Caco-2 (cell line): ENCODE data around the gene IQSEC1. TPM values are rescaled to one million over a fixed set of nuclear protein-coding genes. Genes with fewer than 3 reads are reported as not detected.

Source experiments
- BruUV-seq: library from RNA; stranded (reverse); fragments of 400-500 nt; replicated peaks from 2 replicates; lab custom pipeline; 2021; lab: Mats Ljungman, UMichigan
- CTCF ChIA-PET: fragments of 300-600 bp; sonication (Branson Sonifier 250); formaldehyde crosslinking; loops from one replicate; lab custom pipeline; 2022; ENCODE audit warnings: antibody characterized with exemption; lab: Charles Lee
- POLR2A ChIA-PET: fragments of 300-600 bp; sonication (Branson Sonifier 250); formaldehyde crosslinking; loops from one replicate; lab custom pipeline; 2022; ENCODE audit warnings: antibody characterized with exemption; lab: Charles Lee
- DNase-seq, 2 experiments: peaks; one replicate each; pipeline versions ENCODE4 v3.0.0 to v3.0.0-alpha.2; 2020 to 2022
- H3K27me3 ChIP-seq: replicated peaks from 2 replicates; pipeline ENCODE4 v1.6.0; 2011; ENCODE audit warnings: low read length; ENCODE audit not compliant: control insufficient read depth, insufficient read depth
- H3K36me3 ChIP-seq: 2 replicates; pipeline ENCODE4 v1.5.1; 2011; ENCODE audit warnings: low read length; ENCODE audit not compliant: control insufficient read depth, insufficient read depth
- H3K4me1 ChIP-seq: fragments of 250-450 bp; sonication (Bioruptor Pico); 2 replicates; pipeline ENCODE4 v1.5.1; 2020; ENCODE audit warnings: mild to moderate bottlenecking
- H3K4me3 ChIP-seq: 2 replicates; pipeline ENCODE4 v1.5.1; 2011; ENCODE audit warnings: low read depth, mild to moderate bottlenecking, control low read depth, low read length
- H3K9me3 ChIP-seq: fragments of 250-450 bp; sonication (Bioruptor Pico); 2 replicates; pipeline ENCODE4 v1.5.1; 2020; ENCODE audit warnings: mild to moderate bottlenecking, moderate library complexity
- H3K27ac Mint-ChIP-seq: one replicate; pipeline ENCODE4 v1.8.0; 2022; ENCODE audit warnings: mixed read lengths; ENCODE audit not compliant: unreplicated experiment
- H3K27me3 Mint-ChIP-seq: one replicate; pipeline ENCODE4 v1.8.0; 2022; ENCODE audit warnings: mixed read lengths; ENCODE audit not compliant: insufficient read depth, unreplicated experiment
- H3K36me3 Mint-ChIP-seq: one replicate; pipeline ENCODE4 v1.8.0; 2022; ENCODE audit warnings: mild to moderate bottlenecking, mixed read lengths; ENCODE audit not compliant: insufficient read depth, unreplicated experiment
- H3K4me1 Mint-ChIP-seq: one replicate; pipeline ENCODE4 v1.8.0; 2022; ENCODE audit warnings: low read depth, mixed read lengths; ENCODE audit not compliant: unreplicated experiment
- H3K4me3 Mint-ChIP-seq: one replicate; pipeline ENCODE4 v1.8.0; 2022; ENCODE audit warnings: mild to moderate bottlenecking, moderate library complexity, mixed read lengths; ENCODE audit not compliant: unreplicated experiment
- H3K9me3 Mint-ChIP-seq: one replicate; pipeline ENCODE4 v1.8.0; 2022; ENCODE audit warnings: mixed read lengths; ENCODE audit not compliant: unreplicated experiment
- intact Hi-C: fragments of 100-400 bp; cut with micrococcal nuclease; formaldehyde crosslinking; loops from one replicate; pipeline ENCODE4 v1.10.0; 2022; ENCODE audit not compliant: unreplicated experiment
- total RNA-seq: library from RNA; stranded (reverse); gene quantifications from 2 replicates; pipeline ENCODE4 v1.2.3, GENCODE V29; 2022
- TF ChIP-seq, protein P1 (sequence below), 2 experiments: fragments of 200-600 bp in 1 of 2; IDR thresholded peaks; 1 replicate in 1 of 2; 2 replicates in 1 of 2; pipeline versions ENCODE4 v1.5.1 to v1.8.0; 2011 to 2022; ENCODE audit warnings: antibody characterized with exemption in 1 of 2, control low read depth in 1 of 2, inconsistent platforms in 1 of 2, low read depth in 1 of 2, low read length in 1 of 2, mild to moderate bottlenecking in 1 of 2, moderate library complexity in 1 of 2; ENCODE audit not compliant: insufficient read depth in 1 of 2, severe bottlenecking in 1 of 2, unreplicated experiment in 1 of 2

The IQSEC1 gene
- total RNA-seq, 1 experiment from 2014 or later: 40.0 TPM

DNA sequence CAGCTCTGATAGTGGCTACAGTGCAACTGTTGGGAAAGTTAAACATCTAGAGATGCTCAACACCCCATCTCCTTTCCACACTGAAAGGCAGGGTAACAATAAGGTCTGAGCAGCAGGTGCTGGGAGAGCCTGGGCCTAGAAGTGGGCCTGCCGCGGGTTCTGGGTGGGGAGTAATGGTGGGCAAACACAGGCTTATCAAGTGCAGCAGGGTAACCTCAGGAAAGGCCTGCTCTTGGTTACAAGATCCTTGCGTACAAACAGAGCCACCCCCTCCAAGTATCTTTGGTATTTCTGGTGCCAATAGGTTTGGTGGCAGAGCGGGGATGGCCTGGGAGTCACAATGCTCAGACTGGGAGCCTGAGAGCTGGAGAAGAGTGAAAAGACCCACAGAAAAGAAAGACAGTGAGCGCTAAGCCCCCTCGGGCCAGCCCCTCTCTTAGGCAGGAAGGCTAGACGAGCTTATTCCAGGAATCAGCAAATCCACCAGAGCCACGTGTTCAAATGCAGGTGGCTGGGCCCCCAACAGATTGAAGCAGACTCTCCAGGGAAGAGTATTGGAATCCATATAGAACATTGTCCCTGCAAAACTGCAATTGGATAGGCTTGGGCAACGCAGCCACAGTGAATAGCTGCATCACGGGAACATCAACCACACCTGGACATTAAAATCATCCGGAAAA lies 2.7 kb downstream of the IQSEC1 start:
- Mint-ChIP-seq H3K9me3 (no peaks in the 10 kb centered on the region), H3K4me1 (no peaks in the 10 kb centered on the region), H3K27ac (no peak overlapping the region), H3K36me3 (no peaks in the 10 kb centered on the region), H3K27me3 (peaks cover 7% of the 10 kb centered on the region), H3K4me3 (no peak overlapping the region)
- Histone ChIP-seq H3K36me3 (no peaks in the 10 kb centered on the region), H3K27me3 (no peaks in the 10 kb centered on the region), H3K4me3 (no peak overlapping the region), H3K9me3 (no peaks in the 10 kb centered on the region; the same call in 1 of the 2 replicates), H3K4me1 (no peaks in the 10 kb centered on the region)
- DNase-seq: no peak
- TF ChIP-seq, protein P1, sequence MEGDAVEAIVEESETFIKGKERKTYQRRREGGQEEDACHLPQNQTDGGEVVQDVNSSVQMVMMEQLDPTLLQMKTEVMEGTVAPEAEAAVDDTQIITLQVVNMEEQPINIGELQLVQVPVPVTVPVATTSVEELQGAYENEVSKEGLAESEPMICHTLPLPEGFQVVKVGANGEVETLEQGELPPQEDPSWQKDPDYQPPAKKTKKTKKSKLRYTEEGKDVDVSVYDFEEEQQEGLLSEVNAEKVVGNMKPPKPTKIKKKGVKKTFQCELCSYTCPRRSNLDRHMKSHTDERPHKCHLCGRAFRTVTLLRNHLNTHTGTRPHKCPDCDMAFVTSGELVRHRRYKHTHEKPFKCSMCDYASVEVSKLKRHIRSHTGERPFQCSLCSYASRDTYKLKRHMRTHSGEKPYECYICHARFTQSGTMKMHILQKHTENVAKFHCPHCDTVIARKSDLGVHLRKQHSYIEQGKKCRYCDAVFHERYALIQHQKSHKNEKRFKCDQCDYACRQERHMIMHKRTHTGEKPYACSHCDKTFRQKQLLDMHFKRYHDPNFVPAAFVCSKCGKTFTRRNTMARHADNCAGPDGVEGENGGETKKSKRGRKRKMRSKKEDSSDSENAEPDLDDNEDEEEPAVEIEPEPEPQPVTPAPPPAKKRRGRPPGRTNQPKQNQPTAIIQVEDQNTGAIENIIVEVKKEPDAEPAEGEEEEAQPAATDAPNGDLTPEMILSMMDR (IDR thresholded peaks at IDR 0.05; ENCODE audit: insufficient read depth in 1 of 2, low read depth in 1 of 2, low read length in 1 of 2, severe bottlenecking in 1 of 2, unreplicated experiment in 1 of 2): no peak
- POLR2A ChIA-PET: no interaction called here
- CTCF ChIA-PET: interaction anchor here (1.5 kb wide), 1 partner anchor 22 kb away, joined by 4 read pairs; no protein-coding TSS in a partner anchor
- intact Hi-C loops: no loop called here
- BruUV-seq: no TSS peak

DNA sequence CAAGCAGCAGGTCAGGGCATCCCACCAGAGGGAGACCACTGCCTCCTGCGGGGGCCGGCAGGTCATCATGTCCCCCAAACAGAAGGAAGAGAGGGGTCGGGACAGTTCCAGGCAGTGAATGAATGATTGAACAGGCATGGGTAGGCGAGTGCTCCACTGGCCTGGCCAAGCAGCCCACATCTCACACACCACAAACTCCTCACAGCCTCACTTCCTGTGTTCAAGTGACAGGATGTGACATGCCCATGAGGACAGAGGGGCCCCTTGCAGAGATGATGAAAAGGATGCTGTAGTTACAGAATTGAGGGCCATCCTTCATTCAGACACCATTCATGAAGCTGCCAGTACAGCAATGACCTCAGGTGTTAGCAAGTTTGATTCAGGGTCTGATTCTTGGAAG lies 3.7 kb downstream of the IQSEC1 start:
- no peak overlapping the region for H3K4me3 ChIP-seq
- Mint-ChIP-seq H3K36me3 (no peaks in the 10 kb centered on the region), H3K9me3 (no peaks in the 10 kb centered on the region), H3K27me3 (peaks cover 4% of the 10 kb centered on the region), H3K4me3 (no peak overlapping the region), H3K4me1 (no peaks in the 10 kb centered on the region), H3K27ac (no peak overlapping the region)
- no peaks in the 10 kb centered on the region; the same call in 1 of the 2 replicates for H3K27me3 ChIP-seq
- TF ChIP-seq, protein P1 (IDR thresholded peaks at IDR 0.05; ENCODE audit: insufficient read depth in 1 of 2, low read depth in 1 of 2, low read length in 1 of 2, severe bottlenecking in 1 of 2, unreplicated experiment in 1 of 2): no peak
- ChIA-PET CTCF (interaction anchor here (1.5 kb wide), 1 partner anchor 23 kb away, joined by 4 read pairs; no protein-coding TSS in a partner anchor), POLR2A (no interaction called here)
- H3K36me3 ChIP-seq: no peaks in the 10 kb centered on the region
- H3K4me1 ChIP-seq: no peaks in the 10 kb centered on the region
- no peak for DNase-seq
- intact Hi-C loops: no loop called here
- BruUV-seq: no TSS peak
- H3K9me3 ChIP-seq: no peaks in the 10 kb centered on the region; the same call in 1 of the 2 replicates

DNA sequence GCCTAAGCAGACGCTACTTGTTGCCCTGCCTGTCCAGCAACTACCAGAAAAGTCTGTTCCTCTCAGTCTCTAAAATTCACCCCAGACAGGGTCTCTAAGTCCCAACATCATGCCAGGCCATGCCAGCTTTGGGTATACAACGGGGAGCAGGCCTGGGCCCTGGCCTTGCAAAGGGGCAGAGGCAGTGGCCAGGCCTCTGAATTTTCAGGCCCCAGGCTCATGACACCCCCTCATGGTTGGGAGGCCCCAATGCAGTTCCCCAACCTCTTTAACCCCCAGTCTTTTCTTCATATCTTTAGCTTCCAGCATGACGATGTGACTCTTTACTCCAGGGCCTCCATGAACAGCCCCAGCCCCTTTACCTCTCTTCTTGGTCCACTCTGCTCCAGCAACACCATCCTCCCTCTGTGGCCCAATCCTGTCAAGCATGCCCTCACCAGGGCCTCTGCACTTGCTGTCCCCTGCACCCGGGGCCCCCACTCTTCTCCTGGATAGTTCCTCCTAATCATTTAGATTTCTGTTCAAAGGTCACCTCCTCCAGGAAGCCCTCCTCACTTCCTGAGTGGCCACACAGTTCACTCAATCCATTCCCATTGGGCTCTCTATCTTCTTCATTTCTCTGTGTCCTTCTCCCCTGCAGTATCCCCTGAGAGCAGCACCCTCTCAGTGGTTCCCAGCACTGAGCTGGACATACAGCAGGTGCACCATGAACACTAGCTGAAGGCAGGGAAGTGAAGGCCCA lies 4.8 kb downstream of the IQSEC1 start:
- no peaks in the 10 kb centered on the region for H3K4me1 Mint-ChIP-seq
- Histone ChIP-seq H3K4me3 (no peak overlapping the region), H3K36me3 (no peaks in the 10 kb centered on the region), H3K4me1 (no peaks in the 10 kb centered on the region), H3K9me3 (no peaks in the 10 kb centered on the region), H3K27me3 (no peaks in the 10 kb centered on the region; the same call in 1 of the 2 replicates)
- no peak overlapping the region for H3K4me3 Mint-ChIP-seq
- H3K36me3 Mint-ChIP-seq: no peaks in the 10 kb centered on the region
- POLR2A ChIA-PET: no interaction called here
- CTCF ChIA-PET: no interaction called here
- TF ChIP-seq, protein P1 (IDR thresholded peaks at IDR 0.05; ENCODE audit: insufficient read depth in 1 of 2, low read depth in 1 of 2, low read length in 1 of 2, severe bottlenecking in 1 of 2, unreplicated experiment in 1 of 2): no peak
- intact Hi-C loops: no loop called here
- no peak overlapping the region for H3K27ac Mint-ChIP-seq
- no peaks in the 10 kb centered on the region for H3K9me3 Mint-ChIP-seq
- BruUV-seq: no TSS peak
- DNase-seq: no peak
- peaks cover 4% of the 10 kb centered on the region for H3K27me3 Mint-ChIP-seq
